SH-SY5Y (cell line): ENCODE measurements around the gene CAMTA1.

ENCODE experiments used
- GATA2 ChIP-seq: IDR thresholded peaks from 2 replicates; pipeline ENCODE4 v1.6.1; 2011; ENCODE audit warnings: mild to moderate bottlenecking, low read depth, low read length
- GATA3 ChIP-seq: IDR thresholded peaks from 2 replicates; pipeline ENCODE4 v1.6.1; 2011; ENCODE audit warnings: low read depth, mild to moderate bottlenecking, low read length, moderate library complexity

DNA sequence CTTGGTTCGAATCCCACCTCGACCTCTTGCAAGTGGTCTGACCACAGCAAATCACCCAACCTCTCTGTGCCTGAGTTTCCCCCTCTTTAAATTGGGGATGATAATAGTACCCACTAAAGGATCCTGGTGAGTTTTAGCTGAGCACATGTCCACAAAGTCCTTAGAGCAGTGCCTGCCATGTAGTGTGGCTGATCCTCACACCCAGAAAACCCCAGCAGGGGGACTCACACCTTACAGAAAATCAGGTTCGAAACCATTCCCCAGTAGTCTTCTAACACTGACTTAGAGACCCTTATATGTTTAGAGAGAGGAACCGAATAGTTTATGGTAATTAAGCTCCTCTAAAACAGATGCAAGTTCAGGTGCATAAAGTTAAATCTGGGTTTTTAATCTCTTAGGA is 89.0 kb downstream of the CAMTA1 start:
- TF ChIP-seq GATA2 (no peak), GATA3 (no peak)
